Fibroblast of mammary gland (primary cell): ENCODE results near the gene EPO.
A peak's percentile ranks its signal among the peaks of the same experiment; 100 is the strongest.
"Not testable (repeated sequence)": the region's sequence is repeated elsewhere in the genome, so short reads cannot be mapped to it uniquely, and the experiment has no call there.

ENCODE experiments used
- DNase-seq: peaks from one replicate; pipeline ENCODE4 v3.0.0-alpha.2; 2010; ENCODE audit warnings: low read depth
- H3K4me3 ChIP-seq: 2 replicates; pipeline ENCODE4 v1.5.1; 2011; ENCODE audit warnings: low read depth, mild to moderate bottlenecking, low read length, moderate library complexity; ENCODE audit not compliant: control insufficient read depth
- TF ChIP-seq, protein P1 (sequence below): conservative IDR thresholded peaks from 2 replicates; pipeline ENCODE4 v1.5.1; 2011; ENCODE audit warnings: low read depth, low read length, inconsistent platforms; ENCODE audit not compliant: control insufficient read depth, insufficient read depth

Gene EPO

DNA sequence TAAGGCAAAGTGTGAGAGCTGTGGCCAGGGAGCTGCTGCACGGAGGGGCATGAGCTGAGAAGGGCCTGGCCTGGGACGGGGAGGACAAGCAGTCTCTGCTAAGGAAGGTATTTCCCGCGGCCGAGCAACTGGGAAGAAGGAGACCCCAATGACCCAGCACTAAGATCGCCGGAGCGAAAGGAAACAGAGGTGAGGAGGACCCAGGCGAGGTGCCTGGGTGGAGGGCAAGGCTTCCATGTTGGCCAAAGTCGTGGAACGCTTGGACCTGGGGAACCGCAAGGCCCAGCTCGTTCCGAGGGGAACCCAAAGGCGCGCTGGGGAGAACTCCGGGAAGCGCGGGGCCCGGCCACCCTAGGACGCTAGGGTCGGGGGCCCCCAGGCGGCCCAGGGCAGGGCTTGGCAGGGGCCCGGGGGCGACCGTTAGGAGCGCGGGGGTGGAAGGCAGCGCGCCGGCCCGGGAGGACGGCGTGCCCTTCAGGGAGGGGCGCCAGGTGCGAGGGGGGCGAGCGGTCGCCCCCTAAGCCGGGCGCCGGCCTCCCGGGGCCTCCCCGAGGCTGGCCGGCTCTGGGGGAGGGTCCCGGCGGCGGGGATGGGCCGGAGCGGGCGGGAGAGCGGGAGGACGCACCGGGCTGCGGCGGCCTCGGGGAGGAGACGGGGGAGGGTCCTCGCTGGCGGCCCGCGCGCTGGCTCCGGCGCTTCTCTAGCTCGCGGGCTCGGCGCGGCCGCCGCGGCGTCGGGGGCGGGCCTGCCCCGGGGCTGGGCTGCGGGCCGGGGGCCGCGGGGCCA, 26.8 kb upstream of the EPO start:
- peak overlapping the region; percentile 78 for H3K4me3 ChIP-seq
- DNase-seq = no peak
- TF ChIP-seq, protein P1, sequence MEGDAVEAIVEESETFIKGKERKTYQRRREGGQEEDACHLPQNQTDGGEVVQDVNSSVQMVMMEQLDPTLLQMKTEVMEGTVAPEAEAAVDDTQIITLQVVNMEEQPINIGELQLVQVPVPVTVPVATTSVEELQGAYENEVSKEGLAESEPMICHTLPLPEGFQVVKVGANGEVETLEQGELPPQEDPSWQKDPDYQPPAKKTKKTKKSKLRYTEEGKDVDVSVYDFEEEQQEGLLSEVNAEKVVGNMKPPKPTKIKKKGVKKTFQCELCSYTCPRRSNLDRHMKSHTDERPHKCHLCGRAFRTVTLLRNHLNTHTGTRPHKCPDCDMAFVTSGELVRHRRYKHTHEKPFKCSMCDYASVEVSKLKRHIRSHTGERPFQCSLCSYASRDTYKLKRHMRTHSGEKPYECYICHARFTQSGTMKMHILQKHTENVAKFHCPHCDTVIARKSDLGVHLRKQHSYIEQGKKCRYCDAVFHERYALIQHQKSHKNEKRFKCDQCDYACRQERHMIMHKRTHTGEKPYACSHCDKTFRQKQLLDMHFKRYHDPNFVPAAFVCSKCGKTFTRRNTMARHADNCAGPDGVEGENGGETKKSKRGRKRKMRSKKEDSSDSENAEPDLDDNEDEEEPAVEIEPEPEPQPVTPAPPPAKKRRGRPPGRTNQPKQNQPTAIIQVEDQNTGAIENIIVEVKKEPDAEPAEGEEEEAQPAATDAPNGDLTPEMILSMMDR = no peak

DNA sequence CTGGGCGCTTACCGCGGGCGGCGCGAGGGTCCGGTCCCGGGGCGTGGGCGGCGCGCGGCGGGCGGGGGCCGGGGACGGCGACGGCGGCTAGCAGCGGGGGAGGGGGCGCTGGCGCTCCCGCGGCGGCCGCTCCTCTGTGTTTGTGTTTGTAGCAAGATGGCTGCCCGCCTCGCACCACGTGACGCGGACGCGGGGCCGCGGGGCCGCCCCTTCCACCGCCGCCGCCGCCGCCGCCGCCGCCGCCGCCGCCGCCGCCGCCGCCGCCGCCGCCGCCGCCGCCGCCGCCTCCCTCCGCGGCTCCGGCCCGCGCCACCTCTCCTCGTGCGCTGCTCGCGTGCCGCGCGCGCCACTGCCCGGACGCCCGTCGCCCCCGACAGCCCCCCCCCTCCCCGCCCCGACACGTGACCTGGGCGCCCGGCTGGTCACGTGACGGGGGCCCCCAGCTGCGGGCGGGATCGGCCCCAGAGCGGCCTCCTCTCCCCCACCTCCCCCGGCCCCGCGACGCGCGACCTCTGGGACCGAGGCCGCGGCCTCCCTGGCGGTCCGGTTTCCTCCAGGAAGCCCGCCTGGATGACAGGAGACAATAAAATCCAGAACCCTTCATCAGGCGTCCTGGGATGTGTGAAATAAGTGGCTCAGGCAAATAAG, 26.0 kb upstream of the EPO start, which contains the start of gene GIGYF1:
Gene GIGYF1, minus strand, starts transcription at position 153 of the 648 bp plus-strand sequence. CDS start 6,012 bp downstream, outside the sequence.
- peak within 1 kb of the TSS; percentile 78 for H3K4me3 ChIP-seq
- DNase-seq = peak; percentile 42

DNA sequence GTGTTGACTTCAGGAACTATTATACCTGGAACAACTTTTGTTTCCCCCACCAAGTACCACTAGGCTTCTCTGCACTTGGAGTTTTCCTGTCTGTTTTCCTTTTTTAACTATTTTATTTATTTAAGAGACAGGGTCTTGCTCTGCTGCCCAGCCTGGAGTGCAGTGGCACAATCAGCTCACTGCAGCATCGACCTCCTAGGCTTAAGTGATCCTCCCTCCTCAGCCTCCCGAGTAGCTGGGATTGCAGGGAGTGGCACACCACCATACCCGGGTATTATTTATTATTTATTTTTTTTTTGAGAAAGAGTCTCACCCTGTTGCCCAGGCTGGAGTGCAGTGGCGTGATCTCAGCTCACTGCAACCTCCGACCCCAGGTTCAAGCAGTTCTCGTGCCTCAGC, 24.1 kb upstream of the EPO start:
- no peak overlapping the region for H3K4me3 ChIP-seq
- DNase-seq = no peak
- TF ChIP-seq, protein P1 = no peak

More for the DNA sequence above, 26.0 kb upstream of the EPO start, which contains the start of gene GIGYF1:
- TF ChIP-seq, protein P1 = no peak

DNA sequence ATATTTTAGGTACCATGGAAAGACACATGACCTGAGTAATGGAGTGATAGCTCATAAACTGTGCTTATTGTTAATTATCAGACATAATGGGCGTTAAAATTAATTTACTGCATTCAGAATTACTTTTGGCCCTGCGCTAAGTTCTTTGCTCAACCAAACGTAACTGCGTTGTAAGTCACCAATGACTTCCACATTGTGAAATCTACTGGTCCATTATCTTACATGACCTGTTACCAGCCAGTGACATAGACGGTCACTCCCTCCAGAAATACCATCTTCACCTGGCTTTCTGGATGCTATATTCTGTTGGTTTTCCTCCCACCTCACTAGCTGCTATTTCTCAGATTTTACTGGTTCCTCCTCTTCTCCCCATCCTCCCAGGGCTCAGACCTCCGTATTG, 21.2 kb upstream of the EPO start:
- TF ChIP-seq, protein P1 = no peak
- DNase-seq = no peak
- no peak overlapping the region for H3K4me3 ChIP-seq

DNA sequence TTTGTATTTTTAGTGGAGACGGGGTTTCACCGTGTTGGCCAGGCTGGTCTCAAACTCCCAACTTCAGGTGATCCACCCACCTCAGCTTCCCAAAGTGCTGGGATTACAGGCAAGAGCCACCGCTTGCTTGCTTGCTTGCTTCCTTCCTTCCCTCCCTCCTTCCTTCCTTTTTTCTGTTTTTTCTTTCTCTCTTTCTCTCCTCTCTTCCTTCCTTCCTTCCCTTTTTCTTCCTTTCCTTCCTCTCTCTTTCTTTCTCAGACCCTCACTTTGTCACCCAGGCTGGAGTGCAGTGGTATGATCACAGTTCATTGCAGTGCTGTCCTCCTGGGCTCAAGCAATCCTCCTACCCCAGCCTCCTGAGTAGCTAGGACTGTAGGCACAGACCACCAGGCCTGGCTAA, 19.2 kb upstream of the EPO start:
- DNase-seq, H3K4me3 ChIP-seq: not testable (repeated sequence)

DNA sequence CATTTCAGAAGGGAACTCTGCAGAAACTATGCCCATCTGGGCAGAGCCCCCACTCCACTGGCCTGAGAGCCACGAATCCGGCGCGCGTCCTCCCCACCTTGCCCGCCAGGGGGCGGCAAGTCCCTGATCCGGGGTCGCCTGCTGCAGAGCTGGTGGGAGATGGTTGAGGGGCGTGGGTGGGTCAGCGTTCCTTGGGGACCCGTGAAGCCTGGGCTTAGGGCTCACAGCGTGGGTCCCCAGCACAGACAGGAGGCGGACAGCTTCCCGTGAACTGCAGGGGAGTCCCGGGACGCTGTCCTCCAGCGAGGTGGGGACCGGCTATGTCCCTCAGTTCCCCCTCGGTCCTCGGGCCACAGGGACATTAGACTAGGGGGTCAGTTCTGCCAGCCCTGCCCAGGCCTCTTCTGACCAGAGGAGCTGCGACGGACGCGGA, 14.9 kb upstream of the EPO start:
- DNase-seq = peak; percentile 63
- TF ChIP-seq, protein P1 = peak; percentile 81
- H3K4me3 ChIP-seq = peak overlapping the region; percentile 88
